Gastrocnemius medialis (tissue), 4 donors: ENCODE data around the gene LGALS12.

Experiments
- CTCF ChIP-seq, 5 experiments: fragments of 450-650 bp in 3 of 5; fragments of 200-600 bp in 2 of 5; sonication (generic) in 2 of 5; IDR thresholded peaks in 4 of 5; conservative IDR thresholded peaks in 1 of 5; 1 replicate in 4 of 5; 2 replicates in 1 of 5; pipeline ENCODE4 v1.5.1; 2016 to 2019; ENCODE audit warnings: antibody characterized with exemption in 5 of 5, mild to moderate bottlenecking in 3 of 5, moderate library complexity in 3 of 5
- POLR2A ChIP-seq, 2 donors: fragments of 450-650 bp; IDR thresholded peaks; one replicate each; pipeline ENCODE4 v1.6.1; 2017; ENCODE audit warnings: antibody characterized with exemption in 2 of 2, mild to moderate bottlenecking in 2 of 2, moderate library complexity in 2 of 2

DNA sequence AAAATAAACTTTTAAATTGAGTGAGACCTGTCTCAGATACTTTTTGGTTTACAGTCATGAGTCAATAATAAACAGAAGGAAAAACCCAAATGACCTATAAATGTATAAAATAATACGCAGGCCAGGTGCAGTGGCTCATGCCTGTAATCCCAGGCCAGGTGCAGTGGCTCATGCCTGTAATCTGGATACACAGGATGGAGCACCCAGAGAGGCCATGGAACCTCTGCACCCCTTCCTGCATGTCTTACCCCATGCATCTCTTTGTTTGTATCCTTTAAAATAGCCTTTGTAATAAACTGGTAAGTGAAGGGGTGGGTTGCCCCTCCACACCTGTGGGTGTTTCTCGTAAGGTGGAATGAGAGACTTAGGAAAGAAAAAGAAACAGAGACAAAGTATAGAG is 21.8 kb downstream of the LGALS12 start:
- TF ChIP-seq CTCF (IDR thresholded peaks at IDR 0.05 in 4 of 5, conservative IDR thresholded peaks at IDR 0.05 in 1 of 5), result no peak
- TF ChIP-seq POLR2A (IDR thresholded peaks at IDR 0.05), result no peak
